Heart left ventricle (tissue), 16 donors: ENCODE data around the gene ANKRD45. TPM values are rescaled to one million over a fixed set of nuclear protein-coding genes. Genes with fewer than 3 reads are reported as not detected.

Experiments
- ATAC-seq, 4 donors: fragments of 200-7000 bp; cut with Tn5 transposase; one replicate each; pipeline ENCODE4 v1.9.1; 2020 to 2022; ENCODE audit warnings: moderate library complexity in 4 of 4, mild to moderate bottlenecking in 3 of 4, moderate number of reproducible peaks in 1 of 4
- DNase-seq, 5 donors: peaks; one replicate each; pipeline ENCODE4 v3.0.0-alpha.2; 2020
- H3K27ac ChIP-seq, 12 donors: fragments of 200-600 bp; sonication (generic) in 4 of 12; one replicate each; pipeline versions ENCODE4 v1.5.0 to v1.8.0; 2016 to 2022; ENCODE audit warnings: mild to moderate bottlenecking in 2 of 12
- H3K27me3 ChIP-seq, 9 donors: fragments of 200-600 bp; sonication (generic) in 2 of 9; one replicate each; pipeline versions ENCODE4 v1.5.1 to v1.8.0; 2016 to 2022; ENCODE audit warnings: mild to moderate bottlenecking in 3 of 9
- H3K36me3 ChIP-seq, 9 donors: fragments of 200-600 bp; sonication (generic) in 2 of 9; one replicate each; pipeline versions ENCODE4 v1.5.0 to v1.8.0; 2018 to 2022; ENCODE audit warnings: mild to moderate bottlenecking in 2 of 9
- H3K4me1 ChIP-seq, 12 donors: fragments of 200-600 bp; sonication (generic) in 4 of 12; one replicate each; pipeline versions ENCODE4 v1.5.0 to v1.8.0; 2016 to 2022; ENCODE audit warnings: mild to moderate bottlenecking in 3 of 12
- H3K4me3 ChIP-seq, 12 donors: fragments of 200-600 bp; sonication (generic) in 4 of 12; one replicate each; pipeline versions ENCODE4 v1.5.0 to v1.8.0; 2017 to 2022; ENCODE audit warnings: mild to moderate bottlenecking in 9 of 12, moderate library complexity in 4 of 12
- H3K9me3 ChIP-seq, 12 donors: fragments of 200-600 bp; sonication (generic) in 4 of 12; one replicate each; pipeline versions ENCODE4 v1.5.0 to v1.8.0; 2016 to 2022; ENCODE audit warnings: mild to moderate bottlenecking in 1 of 12
- POLR2A ChIP-seq, 2 donors: fragments of 450-650 bp; IDR thresholded peaks; one replicate each; pipeline ENCODE4 v1.6.1; 2017; ENCODE audit warnings: antibody characterized with exemption in 2 of 2, mild to moderate bottlenecking in 2 of 2, moderate library complexity in 2 of 2
- WGBS, 4 donors: extraction: QIAGEN DNeasy Blood & Tissue Kit in 2 of 4; methylation state at CpG; one replicate each; pipeline versions ENCODE4 v1.1.5 to v1.1.7; 2013 to 2018; 5-methylcytosine and 5-hydroxymethylcytosine counted together
- intact Hi-C, 10 donors: fragments of 100-400 bp; cut with DNase I; formaldehyde crosslinking; loops; one replicate each; pipeline versions ENCODE4 v1.11.1 to v1.14.2; 2022
- polyA plus RNA-seq, 2 donors: library from polyadenylated mRNA; stranded (reverse); fragments of 200-250 nt; gene quantifications; one replicate each; pipeline ENCODE4 v1.2.3, GENCODE V29; 2013
- total RNA-seq, 9 donors: library from RNA; depleted of rRNA in 2 of 9; stranded (reverse); fragments of >200 nt in 2 of 9; fragmentation: NEBNext Ultra II Directional in 3 of 9; extraction: Animal tissue kit (Norgen Biotek cat#: 25700) in 3 of 9; gene quantifications; one replicate each; pipeline versions ENCODE4 v1.1.0 to v1.2.4, GENCODE V29; 2016 to 2023
- TF ChIP-seq, protein P1 (sequence below), 12 donors: fragments of 200-600 bp; sonication (generic) in 4 of 12; IDR thresholded peaks; one replicate each; pipeline versions ENCODE4 v1.5.0 to v1.8.0; 2018 to 2022; ENCODE audit warnings: antibody characterized with exemption in 12 of 12, mild to moderate bottlenecking in 5 of 12
- donor health status: ischemic (EF 13 %, LVEDD 7.1; RV severe dilation, severe dysfunction).
- donor health status: healthy with polysubstance abuse.
- donor health status: DM: no; HTN: yes; CAD: no.
- donor health status: DM: no; HTN: no; CAD: no.
- donor health status: ischemic (EF 25% LVEDD 6.9; RV normal size, moderate dysfunction).
- donor health status: ischemic (EF 25% LVEDD 5.7; RV mildly dilated, moderate dysfunction).
- donor health status: healthy.
- donor health status: DM: yes; HTN: yes; CAD: no.
- donor health status: ischemic (EF 35%, LVEDD 5.7; RV mildly dilated, moderate dysfunction).
- donor health status: nonischemic (EF 11% LVEDD 7.7; RV severe dilation, severe dysfunction).
- donor health status: DM: yes; HTN: yes; CAD: no.
- donor health status: PGD.
- donor health status: ischemic (EF 29% LVEDD 5.4; RV normal size, mild dysfunction).
- donor health status: nonischemic (EF 23%, LVEDD 6.1; RV moderate dilation, normal function).

The ANKRD45 gene
- total and polyA plus RNA-seq, 11 donors, result 0.18 to 0.27 (median 0.25) TPM; not detected in 6

DNA sequence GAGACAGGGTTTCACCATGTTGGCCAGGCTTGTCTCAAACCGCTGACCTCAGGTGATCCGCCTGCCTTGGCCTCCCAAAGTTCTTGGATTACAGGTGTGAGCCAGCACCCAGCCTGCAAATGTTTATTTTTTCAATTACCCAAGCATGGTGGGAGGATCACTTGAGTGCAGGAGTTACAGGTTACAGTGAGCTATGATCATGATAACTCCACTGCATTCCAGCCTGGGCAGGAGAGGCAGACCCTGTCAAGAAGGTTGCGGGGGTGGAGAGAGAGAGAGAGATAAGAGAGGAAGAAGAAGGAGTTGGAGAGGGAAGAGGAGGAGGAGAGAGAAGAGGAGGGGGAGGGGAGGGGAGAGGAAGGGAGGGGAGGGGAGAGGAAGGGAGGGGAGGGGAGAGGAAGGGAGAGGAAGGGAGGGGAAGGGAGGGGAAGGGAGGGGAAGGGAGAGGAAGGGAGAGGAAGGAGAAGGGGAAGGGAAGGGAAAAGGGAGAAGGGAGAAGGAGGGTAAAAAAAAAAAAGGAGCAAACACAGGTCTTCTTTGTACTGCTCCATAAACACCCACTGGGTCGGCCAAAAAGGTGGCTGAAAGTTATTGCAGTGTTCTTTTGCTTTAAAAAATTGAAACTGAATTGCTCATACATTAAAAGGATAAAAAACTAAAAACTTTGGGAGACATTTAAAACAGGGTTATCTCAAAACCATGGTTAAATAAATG, 61.0 kb downstream of the ANKRD45 start:
- Histone ChIP-seq H3K9me3 (no peaks in the 10 kb centered on the region), H3K27ac (no peak overlapping the region), H3K27me3 (no peaks in the 10 kb centered on the region), H3K4me3 (no peak overlapping the region), H3K4me1 (peaks cover 0 to 2% (median 0%) of the 10 kb centered on the region in 12 donors), H3K36me3 (no peaks in the 10 kb centered on the region)
- WGBS, 4 donors, result 79 to 88% (median 85%) methylated on average over 4 of the region's 4 CpGs
- ATAC-seq (no peak), DNase-seq (no peak)
- intact Hi-C loops, result loop anchor here in 1 of 10 donors (10.0 kb wide), 1 partner anchor 174 kb away; no protein-coding TSS in a partner anchor
- TF ChIP-seq, protein P1, sequence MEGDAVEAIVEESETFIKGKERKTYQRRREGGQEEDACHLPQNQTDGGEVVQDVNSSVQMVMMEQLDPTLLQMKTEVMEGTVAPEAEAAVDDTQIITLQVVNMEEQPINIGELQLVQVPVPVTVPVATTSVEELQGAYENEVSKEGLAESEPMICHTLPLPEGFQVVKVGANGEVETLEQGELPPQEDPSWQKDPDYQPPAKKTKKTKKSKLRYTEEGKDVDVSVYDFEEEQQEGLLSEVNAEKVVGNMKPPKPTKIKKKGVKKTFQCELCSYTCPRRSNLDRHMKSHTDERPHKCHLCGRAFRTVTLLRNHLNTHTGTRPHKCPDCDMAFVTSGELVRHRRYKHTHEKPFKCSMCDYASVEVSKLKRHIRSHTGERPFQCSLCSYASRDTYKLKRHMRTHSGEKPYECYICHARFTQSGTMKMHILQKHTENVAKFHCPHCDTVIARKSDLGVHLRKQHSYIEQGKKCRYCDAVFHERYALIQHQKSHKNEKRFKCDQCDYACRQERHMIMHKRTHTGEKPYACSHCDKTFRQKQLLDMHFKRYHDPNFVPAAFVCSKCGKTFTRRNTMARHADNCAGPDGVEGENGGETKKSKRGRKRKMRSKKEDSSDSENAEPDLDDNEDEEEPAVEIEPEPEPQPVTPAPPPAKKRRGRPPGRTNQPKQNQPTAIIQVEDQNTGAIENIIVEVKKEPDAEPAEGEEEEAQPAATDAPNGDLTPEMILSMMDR (IDR thresholded peaks at IDR 0.05), result no peak
- no peak for TF ChIP-seq POLR2A (IDR thresholded peaks at IDR 0.05)

DNA sequence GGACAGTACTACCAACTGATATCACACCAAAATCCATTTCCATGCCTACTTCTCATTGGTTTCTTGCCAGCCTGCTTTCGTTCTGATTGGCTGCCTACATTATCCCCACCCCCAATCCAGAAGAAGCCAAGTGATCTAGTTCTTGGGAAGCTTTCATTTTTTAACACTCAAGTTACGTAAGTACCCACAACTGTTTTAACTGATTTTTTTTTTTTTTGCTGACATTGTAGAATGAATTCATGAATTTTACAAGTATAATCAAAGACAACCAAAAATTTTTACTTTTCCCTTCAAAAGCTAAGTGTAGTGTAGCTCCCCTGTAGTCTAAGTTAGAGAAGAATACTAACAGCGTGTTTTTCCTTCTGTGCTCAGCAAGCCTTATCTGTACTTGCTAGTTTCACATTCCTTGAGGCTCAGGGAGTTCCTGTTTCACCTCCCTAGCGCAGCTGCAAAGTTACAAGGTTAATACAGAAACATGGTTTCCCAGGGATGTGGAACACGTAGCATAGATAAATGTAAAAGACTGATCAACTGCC, 66.5 kb downstream of the ANKRD45 start, which contains the start of gene SLC9C2:
Gene SLC9C2 (minus strand): TSS at position 17 of the 536 bp plus-strand sequence. CDS start 1,296 bp downstream, outside the sequence.
- no peaks in the 10 kb centered on the region for H3K27me3 ChIP-seq
- peak within 1 kb of the TSS; percentile 7 to 56 (median 46) for H3K4me3 ChIP-seq
- H3K27ac ChIP-seq, result peak within 1 kb of the TSS in 10 of 12 donors; percentile 8 to 64 (median 40)
- ATAC-seq (peak in 3 of 4 donors; percentile 45 to 86 (median 63)), DNase-seq (peak in 1 of 5 donors; percentile 28)
- WGBS, 4 donors, result 15 to 29% (median 21%) methylated on average over 5 of the region's 5 CpGs
- H3K9me3 ChIP-seq, result no peaks in the 10 kb centered on the region
- H3K4me1 ChIP-seq, result peaks cover 0 to 11% (median 0%) of the 10 kb centered on the region in 12 donors
- intact Hi-C loops, result loop anchor here in 2 of 10 donors (5.0 to 10.0 kb wide), 2 partner anchors 114 to 168 kb away; no protein-coding TSS in a partner anchor
- no peaks in the 10 kb centered on the region for H3K36me3 ChIP-seq
- TF ChIP-seq, protein P1 (IDR thresholded peaks at IDR 0.05), result no peak
- no peak for TF ChIP-seq POLR2A (IDR thresholded peaks at IDR 0.05)

DNA sequence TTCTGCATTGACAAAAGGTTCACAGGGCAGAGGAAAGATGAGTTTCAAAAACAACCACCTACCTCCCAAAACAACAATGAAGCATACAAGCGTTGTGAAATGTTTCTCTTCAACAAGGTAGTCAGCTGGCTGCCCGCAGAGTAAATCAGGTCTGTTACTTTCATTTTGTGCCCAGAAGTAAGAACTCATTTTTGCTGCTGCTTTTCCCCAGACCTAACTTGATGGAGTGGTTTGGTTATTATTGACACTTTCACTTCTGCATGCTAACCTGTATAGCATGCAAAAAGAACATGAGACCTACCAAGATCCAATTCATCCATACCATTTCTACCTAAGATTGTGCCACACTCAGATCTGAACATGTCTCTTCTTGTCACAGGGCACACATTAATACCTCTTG, 68.1 kb downstream of the ANKRD45 start:
- intact Hi-C loops, result loop anchor here in 2 of 10 donors (5.0 to 10.0 kb wide), 2 partner anchors 116 to 167 kb away; no protein-coding TSS in a partner anchor
- H3K9me3 ChIP-seq, result peaks cover 0 to 3% (median 0%) of the 10 kb centered on the region in 12 donors
- no peak overlapping the region for H3K4me3 ChIP-seq
- H3K4me1 ChIP-seq, result peaks cover 0 to 11% (median 0%) of the 10 kb centered on the region in 12 donors
- no peak for ATAC-seq
- no peak overlapping the region for H3K27ac ChIP-seq
- TF ChIP-seq, protein P1 (IDR thresholded peaks at IDR 0.05), result no peak
- TF ChIP-seq POLR2A (IDR thresholded peaks at IDR 0.05), result no peak
- 93 to 100% (median 94%) methylated on average over 2 of the region's 2 CpGs for WGBS, 4 donors
- no peaks in the 10 kb centered on the region for H3K27me3 ChIP-seq
- DNase-seq, result no peak
- H3K36me3 ChIP-seq, result no peaks in the 10 kb centered on the region
